ENCODE results near the gene GBP2. TPM values are rescaled to one million over a fixed set of nuclear protein-coding genes. Genes with fewer than 3 reads are reported as not detected.

Gene GBP2
- total RNA-seq, 4 donors from 2014 or later, result 23.6 to 97.7 (median 54.2) TPM

GRCh38 chr1:89065079-89065868 lies 60.6 kb downstream of the GBP2 start, which contains the start of gene GBP1:
Gene GBP1, minus strand, starts transcription at chr1:89065208. Its CDS starts 1,974 bp downstream, at chr1:89063234.
- no peak for DNase-seq
- Histone ChIP-seq H3K27me3 (no peaks in the 10 kb centered on the region), H3K27ac (peak within 1 kb of the TSS; percentile 79 to 91 (median 88)), H3K4me1 (peaks cover 4 to 52% (median 17%) of the 10 kb centered on the region in 3 donors), H3K36me3 (peaks cover 0 to under 1% (median 0%) of the 10 kb centered on the region in 3 donors), H3K4me3 (peak within 1 kb of the TSS; percentile 39 to 74 (median 52)), H3K9me3 (no peaks in the 10 kb centered on the region)
- intact Hi-C loops (cut with DNase I), result no loop called here
- TF ChIP-seq POLR2A (IDR thresholded peaks at IDR 0.05) (peak in 1 of 4 donors; percentile 57), CTCF (IDR thresholded peaks at IDR 0.05) (no peak)
- WGBS, 2 donors, result 17 to 23% methylated on average over 4 of the region's 4 CpGs

DNA sequence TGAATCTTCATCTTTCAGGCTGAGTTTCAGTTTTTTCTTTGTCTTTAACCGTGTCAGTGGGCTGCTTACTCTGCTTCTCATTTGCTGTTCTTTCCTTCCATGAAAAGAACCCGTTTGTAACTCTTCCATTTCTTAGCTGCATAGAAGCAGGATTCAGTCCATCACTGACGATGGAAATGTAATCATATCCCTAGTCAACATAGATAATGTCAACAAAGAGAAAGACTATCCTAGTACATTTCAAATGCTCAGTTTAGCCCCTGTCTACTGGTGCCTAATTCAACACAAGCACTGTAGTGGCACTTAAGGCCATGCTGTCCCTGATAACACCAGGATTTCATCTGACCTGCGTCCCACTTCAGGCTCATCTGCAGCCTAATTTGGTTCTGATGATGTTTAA lies 61.3 kb downstream of the GBP2 start:
- WGBS, 2 donors, result 1 to 2% methylated on average over 4 of the region's 4 CpGs
- no peak for DNase-seq
- H3K27me3 ChIP-seq, result no peaks in the 10 kb centered on the region
- peak overlapping the region; percentile 39 to 74 (median 52) for H3K4me3 ChIP-seq
- H3K9me3 ChIP-seq, result no peaks in the 10 kb centered on the region
- H3K36me3 ChIP-seq, result peaks cover 0 to 7% (median 0%) of the 10 kb centered on the region in 3 donors
- peaks cover 4 to 54% (median 19%) of the 10 kb centered on the region in 3 donors for H3K4me1 ChIP-seq
- intact Hi-C loops (cut with DNase I), result no loop called here
- H3K27ac ChIP-seq, result peak overlapping the region; percentile 79 to 91 (median 88)
- TF ChIP-seq CTCF (IDR thresholded peaks at IDR 0.05) (no peak), POLR2A (IDR thresholded peaks at IDR 0.05) (no peak)

- TF ChIP-seq CTCF (IDR thresholded peaks at IDR 0.05), result no peak
- no peak for TF ChIP-seq POLR2A (IDR thresholded peaks at IDR 0.05)
- intact Hi-C loops (cut with DNase I), result no loop called here
- no peak for DNase-seq
- Histone ChIP-seq H3K27ac (peak overlapping the region in 3 of 4 donors; percentile 88 to 91 (median 89)), H3K9me3 (no peaks in the 10 kb centered on the region), H3K27me3 (no peaks in the 10 kb centered on the region), H3K4me1 (peaks cover 4 to 48% (median 19%) of the 10 kb centered on the region in 3 donors), H3K4me3 (peak overlapping the region in 1 of 4 donors; percentile 74), H3K36me3 (peaks cover 0 to 20% (median under 1%) of the 10 kb centered on the region in 3 donors)
- WGBS, 2 donors, result 82 to 89% methylated on average over 3 of the region's 3 CpGs
These were observed 62.8 kb downstream of the GBP2 start for GRCh38 chr1:89063094-89063493.

DNA sequence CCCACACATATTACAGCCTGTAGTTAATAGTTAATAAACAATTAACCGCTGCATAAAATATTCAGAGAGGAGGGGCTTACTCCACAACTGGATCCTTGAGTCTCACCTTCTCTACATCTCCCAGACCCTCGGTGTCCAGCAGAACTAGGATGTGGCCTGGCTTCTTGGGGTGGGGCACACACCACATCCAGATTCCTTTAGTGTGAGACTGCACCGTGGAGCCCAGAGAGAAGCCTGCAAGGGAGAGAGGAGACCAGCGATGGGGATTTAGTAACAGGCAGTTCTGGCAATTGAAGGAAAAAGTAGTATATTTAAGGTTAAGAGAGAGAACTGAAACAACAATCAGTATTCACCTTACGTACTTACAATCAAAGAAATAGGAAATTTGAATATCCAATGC lies 65.8 kb downstream of the GBP2 start:
- no peaks in the 10 kb centered on the region for H3K9me3 ChIP-seq
- DNase-seq, result no peak
- TF ChIP-seq CTCF (IDR thresholded peaks at IDR 0.05) (no peak), POLR2A (IDR thresholded peaks at IDR 0.05) (no peak)
- H3K36me3 ChIP-seq, result peaks cover 0 to 50% (median 10%) of the 10 kb centered on the region in 3 donors
- no peaks in the 10 kb centered on the region for H3K27me3 ChIP-seq
- no peak overlapping the region for H3K4me3 ChIP-seq
- WGBS, 2 donors, result 98 to 100% methylated on average over 3 to 5 of the region's 5 CpGs
- H3K4me1 ChIP-seq, result peaks cover 4 to 42% (median 13%) of the 10 kb centered on the region in 3 donors
- H3K27ac ChIP-seq, result no peak overlapping the region
- intact Hi-C loops (cut with DNase I), result no loop called here

Other genes with a start within 250 kb of the GBP2 start
- 10 to 100 TPM; 31.2 to 45.1 (median 32.1) TPM for gene GTF2B, start 234.5 kb downstream of the GBP2 start, total RNA-seq
- gene KYAT3, start 133.5 kb downstream of the GBP2 start, total RNA-seq, result 10 to 100 TPM; 13.8 to 41.4 (median 33.0) TPM
- gene RBMXL1, start 133.5 kb downstream of the GBP2 start, total RNA-seq, result 10 to 100 TPM; 12.4 to 32.0 (median 16.8) TPM
- 10 to 100 TPM in 3 of 4 donors, 1 to 10 TPM in 1; 9.6 to 16.7 (median 12.9) TPM for gene GBP3, start 103.2 kb downstream of the GBP2 start, total RNA-seq
- 10 to 100 TPM in 3 of 4 donors, 1 to 10 TPM in 1; 6.3 to 22.1 (median 15.2) TPM for gene GBP1, start 60.9 kb downstream of the GBP2 start, total RNA-seq
- gene GBP7, start 49.9 kb upstream of the GBP2 start, total RNA-seq, result not detected
- 1 to 10 TPM; 2.5 to 7.4 (median 4.1) TPM for gene GBP4, start 72.8 kb upstream of the GBP2 start, total RNA-seq
- gene GBP5, start 146.7 kb upstream of the GBP2 start, total RNA-seq, result 1 to 10 TPM; 2.4 to 6.4 (median 4.8) TPM
- 100 to 1,000 TPM; 419 to 894 (median 477) TPM for gene GBP6, start 237.9 kb upstream of the GBP2 start, total RNA-seq